Astrocyte (in vitro differentiated cells and primary cell): Measurements from ENCODE around the gene TRAK1. TPM values are rescaled to one million over a fixed set of nuclear protein-coding genes. Genes with fewer than 3 reads are reported as not detected.

ENCODE experiments used
- DNase-seq: peaks from one replicate; pipeline ENCODE4 v3.0.0-alpha.2; 2010; ENCODE audit warnings: low read depth
- FAIRE-seq: peaks from 2 replicates; lab custom pipeline; 2011; peaks lifted over from hg19 to GRCh38; lab: Jason Lieb, UNC
- H2AFZ ChIP-seq: 2 replicates; pipeline ENCODE4 v1.6.0; 2012; ENCODE audit warnings: low read depth, low read length, inconsistent platforms
- H3K27ac ChIP-seq: 2 replicates; pipeline ENCODE4 v1.5.1; 2011; ENCODE audit warnings: low read depth, low read length, inconsistent platforms
- H3K27me3 ChIP-seq: 2 replicates; pipeline ENCODE4 v1.6.0; 2011; ENCODE audit warnings: low read length, inconsistent platforms; ENCODE audit not compliant: insufficient read depth
- H3K36me3 ChIP-seq: 2 replicates; pipeline ENCODE4 v1.5.1; 2011; ENCODE audit warnings: low read length, inconsistent platforms; ENCODE audit not compliant: insufficient read depth
- H3K4me1 ChIP-seq: 2 replicates; pipeline ENCODE4 v1.5.1; 2011; ENCODE audit warnings: low read length, inconsistent platforms; ENCODE audit not compliant: insufficient read depth
- H3K4me2 ChIP-seq: 2 replicates; pipeline ENCODE4 v1.6.0; 2012; ENCODE audit warnings: low read length, inconsistent platforms
- H3K4me3 ChIP-seq: 2 replicates; pipeline ENCODE4 v1.5.1; 2011; ENCODE audit warnings: low read depth, mild to moderate bottlenecking, low read length, inconsistent platforms; ENCODE audit not compliant: insufficient read depth
- H3K79me2 ChIP-seq: 2 replicates; pipeline ENCODE4 v1.6.0; 2012; ENCODE audit warnings: mild to moderate bottlenecking, low read length, inconsistent platforms; ENCODE audit not compliant: insufficient read depth
- H3K9ac ChIP-seq: 2 replicates; pipeline ENCODE4 v1.6.0; 2012; ENCODE audit warnings: mild to moderate bottlenecking, low read length, inconsistent platforms
- H3K9me3 ChIP-seq: 2 replicates; pipeline ENCODE4 v1.5.1; 2012; ENCODE audit warnings: low read depth, mild to moderate bottlenecking, low read length, inconsistent platforms; ENCODE audit not compliant: insufficient read depth
- H4K20me1 ChIP-seq: 2 replicates; pipeline ENCODE4 v1.6.0; 2012; ENCODE audit warnings: low read length, inconsistent platforms; ENCODE audit not compliant: insufficient read depth
- H3K27ac Mint-ChIP-seq: one replicate; pipeline ENCODE4 v1.8.0; 2021; ENCODE audit warnings: mild to moderate bottlenecking, mixed read lengths; ENCODE audit not compliant: unreplicated experiment
- H3K27me3 Mint-ChIP-seq: one replicate; pipeline ENCODE4 v1.8.0; 2021; ENCODE audit warnings: low read depth, mixed read lengths; ENCODE audit not compliant: unreplicated experiment
- H3K36me3 Mint-ChIP-seq: one replicate; pipeline ENCODE4 v1.8.0; 2021; ENCODE audit warnings: low read depth, mixed read lengths; ENCODE audit not compliant: unreplicated experiment
- H3K4me1 Mint-ChIP-seq: one replicate; pipeline ENCODE4 v1.8.0; 2021; ENCODE audit warnings: low read depth, mixed read lengths; ENCODE audit not compliant: unreplicated experiment
- H3K4me3 Mint-ChIP-seq: one replicate; pipeline ENCODE4 v1.8.0; 2021; ENCODE audit warnings: mild to moderate bottlenecking, moderate library complexity, mixed read lengths; ENCODE audit not compliant: unreplicated experiment
- H3K9me3 Mint-ChIP-seq: one replicate; pipeline ENCODE4 v1.8.0; 2021; ENCODE audit warnings: mild to moderate bottlenecking, mixed read lengths; ENCODE audit not compliant: unreplicated experiment
- EZH2 ChIP-seq: IDR thresholded peaks from 2 replicates; pipeline ENCODE4 v1.6.1; 2012; ENCODE audit warnings: mild to moderate bottlenecking, low read length, inconsistent platforms; ENCODE audit not compliant: insufficient read depth
- total RNA-seq: library from RNA; stranded (reverse); gene quantifications from 2 replicates; pipeline ENCODE4 v1.2.1, GENCODE V29; 2021
- TF ChIP-seq, protein P1 (sequence below): IDR thresholded peaks from 2 replicates; pipeline ENCODE4 v1.5.1; 2011; ENCODE audit warnings: low read depth, mild to moderate bottlenecking, inconsistent platforms, low read length, moderate library complexity; ENCODE audit not compliant: insufficient read depth

The TRAK1 gene
- total RNA-seq, 1 donor from 2014 or later = 56.2 TPM

DNA sequence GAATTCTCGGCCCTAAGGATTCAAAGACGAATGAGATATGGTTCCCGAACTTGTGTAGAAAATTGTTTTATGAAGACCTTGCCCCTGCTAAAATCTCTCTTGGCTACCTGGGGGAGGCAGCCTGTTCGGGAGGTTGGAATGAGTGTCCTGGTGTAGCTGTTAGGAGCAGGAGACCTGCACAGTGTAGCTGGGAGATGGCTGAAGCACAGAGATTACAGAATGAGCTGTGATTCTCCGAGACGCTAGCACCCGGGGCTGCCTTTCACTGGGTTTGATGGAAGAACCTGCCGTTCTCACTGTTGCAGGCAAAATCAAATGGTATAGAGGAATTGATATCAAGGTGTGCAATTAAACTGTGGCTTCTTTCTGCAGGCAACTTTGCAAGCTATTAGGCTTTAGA, 68.0 kb downstream of the TRAK1 start:
- no peaks in the 10 kb centered on the region for H3K27me3 ChIP-seq
- FAIRE-seq = no peak
- no peak overlapping the region for H2AFZ ChIP-seq
- TF ChIP-seq EZH2 = no peak
- TF ChIP-seq, protein P1, sequence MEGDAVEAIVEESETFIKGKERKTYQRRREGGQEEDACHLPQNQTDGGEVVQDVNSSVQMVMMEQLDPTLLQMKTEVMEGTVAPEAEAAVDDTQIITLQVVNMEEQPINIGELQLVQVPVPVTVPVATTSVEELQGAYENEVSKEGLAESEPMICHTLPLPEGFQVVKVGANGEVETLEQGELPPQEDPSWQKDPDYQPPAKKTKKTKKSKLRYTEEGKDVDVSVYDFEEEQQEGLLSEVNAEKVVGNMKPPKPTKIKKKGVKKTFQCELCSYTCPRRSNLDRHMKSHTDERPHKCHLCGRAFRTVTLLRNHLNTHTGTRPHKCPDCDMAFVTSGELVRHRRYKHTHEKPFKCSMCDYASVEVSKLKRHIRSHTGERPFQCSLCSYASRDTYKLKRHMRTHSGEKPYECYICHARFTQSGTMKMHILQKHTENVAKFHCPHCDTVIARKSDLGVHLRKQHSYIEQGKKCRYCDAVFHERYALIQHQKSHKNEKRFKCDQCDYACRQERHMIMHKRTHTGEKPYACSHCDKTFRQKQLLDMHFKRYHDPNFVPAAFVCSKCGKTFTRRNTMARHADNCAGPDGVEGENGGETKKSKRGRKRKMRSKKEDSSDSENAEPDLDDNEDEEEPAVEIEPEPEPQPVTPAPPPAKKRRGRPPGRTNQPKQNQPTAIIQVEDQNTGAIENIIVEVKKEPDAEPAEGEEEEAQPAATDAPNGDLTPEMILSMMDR = no peak
- H3K27me3 Mint-ChIP-seq = no peaks in the 10 kb centered on the region
- H3K4me1 ChIP-seq = peaks cover 24% of the 10 kb centered on the region
- DNase-seq = no peak
- peaks cover 27% of the 10 kb centered on the region for H3K79me2 ChIP-seq
- H4K20me1 ChIP-seq = peaks cover 63% of the 10 kb centered on the region
- no peak overlapping the region for H3K4me2 ChIP-seq
- no peaks in the 10 kb centered on the region for H3K9me3 ChIP-seq
- H3K27ac Mint-ChIP-seq = no peak overlapping the region
- H3K9me3 Mint-ChIP-seq = no peaks in the 10 kb centered on the region
- H3K4me1 Mint-ChIP-seq = peaks cover 31% of the 10 kb centered on the region
- no peak overlapping the region for H3K4me3 ChIP-seq
- H3K27ac ChIP-seq = no peak overlapping the region
- H3K36me3 Mint-ChIP-seq = no peaks in the 10 kb centered on the region
- H3K36me3 ChIP-seq = no peaks in the 10 kb centered on the region
- H3K9ac ChIP-seq = no peak overlapping the region
- H3K4me3 Mint-ChIP-seq = peak overlapping the region; percentile 69

DNA sequence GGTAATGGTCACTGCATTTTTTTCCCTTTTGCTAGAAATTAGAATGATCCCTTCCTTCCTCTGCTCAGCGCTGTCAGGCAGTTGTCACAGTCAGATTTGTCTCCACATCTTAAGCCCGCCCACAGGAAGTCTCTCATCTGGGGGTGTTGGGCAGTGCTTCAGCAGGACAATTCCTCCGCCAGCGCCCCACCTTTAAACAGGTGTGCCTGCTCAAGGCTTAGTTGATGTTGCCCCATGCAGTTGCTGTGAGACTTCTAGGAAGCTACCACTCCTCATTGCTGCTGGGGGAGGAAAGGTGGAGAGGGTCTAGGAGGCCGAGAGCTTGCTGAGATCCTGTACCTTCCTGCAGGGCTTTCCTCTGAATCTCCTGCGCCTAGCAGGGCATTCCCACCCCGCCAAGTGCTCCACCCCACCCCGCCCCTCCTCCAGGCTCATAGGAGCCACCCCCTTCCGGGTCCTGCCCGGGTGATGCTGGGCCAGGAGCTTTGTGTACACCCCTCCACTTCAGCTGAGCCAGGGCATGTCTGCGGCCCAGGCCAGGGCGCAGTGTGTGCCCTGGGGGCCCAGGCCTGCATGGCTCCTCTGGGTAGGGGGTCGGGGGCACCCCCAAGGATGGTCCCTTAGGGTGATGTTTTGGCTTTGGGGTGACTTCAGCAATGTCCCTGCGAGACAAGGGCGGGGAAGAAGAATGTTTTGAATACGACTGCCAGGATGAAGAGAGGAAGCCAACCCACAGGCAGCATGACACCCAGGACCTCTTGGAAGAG, 68.7 kb downstream of the TRAK1 start:
- H3K79me2 ChIP-seq = peaks cover 25% of the 10 kb centered on the region
- peaks cover 65% of the 10 kb centered on the region for H4K20me1 ChIP-seq
- no peaks in the 10 kb centered on the region for H3K27me3 Mint-ChIP-seq
- peaks cover 24% of the 10 kb centered on the region for H3K4me1 ChIP-seq
- H3K9me3 ChIP-seq = no peaks in the 10 kb centered on the region
- no peaks in the 10 kb centered on the region for H3K36me3 Mint-ChIP-seq
- no peaks in the 10 kb centered on the region for H3K36me3 ChIP-seq
- no peaks in the 10 kb centered on the region for H3K9me3 Mint-ChIP-seq
- no peak overlapping the region for H3K9ac ChIP-seq
- H3K4me2 ChIP-seq = peak overlapping the region; percentile 56
- TF ChIP-seq EZH2 = no peak
- TF ChIP-seq, protein P1 = no peak
- peak overlapping the region; percentile 69 for H3K4me3 Mint-ChIP-seq
- H3K27me3 ChIP-seq = no peaks in the 10 kb centered on the region
- H3K27ac Mint-ChIP-seq = peak overlapping the region; percentile 95
- H3K4me3 ChIP-seq = no peak overlapping the region
- H3K27ac ChIP-seq = no peak overlapping the region
- H2AFZ ChIP-seq = no peak overlapping the region
- H3K4me1 Mint-ChIP-seq = peaks cover 35% of the 10 kb centered on the region
- no peak for DNase-seq
- FAIRE-seq = no peak
